H9 (cell line): ENCODE results near the gene BORCS8. TPM values are rescaled to one million over a fixed set of nuclear protein-coding genes. Genes with fewer than 3 reads are reported as not detected.

ENCODE experiments used
- DNase-seq: peaks from one replicate; pipeline ENCODE4 v3.0.0-alpha.2; 2017
- H2AFZ ChIP-seq: one replicate; pipeline ENCODE4 v1.6.1; 2013; ENCODE audit warnings: mild to moderate bottlenecking, low read length, control low read depth, moderate library complexity
- H2AK5ac ChIP-seq: 2 replicates; pipeline ENCODE4 v1.6.1; 2013; ENCODE audit warnings: low read length, control low read depth, mixed read lengths; ENCODE audit not compliant: insufficient read length
- H2BK120ac ChIP-seq: one replicate; pipeline ENCODE4 v1.6.1; 2013; ENCODE audit warnings: low read depth, mild to moderate bottlenecking, low read length, control low read depth, inconsistent platforms; ENCODE audit not compliant: poor library complexity, severe bottlenecking
- H2BK12ac ChIP-seq: 2 replicates; pipeline ENCODE4 v1.6.1; 2013; ENCODE audit warnings: low read length, control low read depth, mixed read lengths, low read depth; ENCODE audit not compliant: insufficient read length
- H2BK15ac ChIP-seq: 2 replicates; pipeline ENCODE4 v1.6.1; 2013; ENCODE audit warnings: low read depth, low read length, control low read depth
- H2BK20ac ChIP-seq: one replicate; pipeline ENCODE4 v1.6.1; 2013; ENCODE audit warnings: low read depth, mild to moderate bottlenecking, low read length, control low read depth, inconsistent platforms; ENCODE audit not compliant: poor library complexity, severe bottlenecking
- H2BK5ac ChIP-seq: 2 replicates; pipeline ENCODE4 v1.6.1; 2013; ENCODE audit warnings: low read length, control low read depth, mixed read lengths; ENCODE audit not compliant: insufficient read length
- H3K14ac ChIP-seq: 2 replicates; pipeline ENCODE4 v1.6.1; 2013; ENCODE audit warnings: low read length, control low read depth; ENCODE audit not compliant: insufficient read depth
- H3K18ac ChIP-seq: 2 replicates; pipeline ENCODE4 v1.6.1; 2013; ENCODE audit warnings: low read depth, mild to moderate bottlenecking, mixed read lengths, low read length, control low read depth; ENCODE audit not compliant: insufficient read length
- H3K23ac ChIP-seq: 2 replicates; pipeline ENCODE4 v1.6.1; 2013; ENCODE audit warnings: low read length, control low read depth, mixed read lengths, low read depth; ENCODE audit not compliant: insufficient read length
- H3K23me2 ChIP-seq: 2 replicates; pipeline ENCODE4 v1.6.1; 2013; ENCODE audit warnings: low read depth, mild to moderate bottlenecking, mixed read lengths, low read length, control low read depth; ENCODE audit not compliant: insufficient read length, poor library complexity, severe bottlenecking
- H3K27ac ChIP-seq: 2 replicates; pipeline ENCODE4 v1.5.1; 2013; ENCODE audit warnings: low read length, control low read depth, mixed read lengths, low read depth; ENCODE audit not compliant: insufficient read length
- H3K27me3 ChIP-seq: 2 replicates; pipeline ENCODE4 v1.6.1; 2013; ENCODE audit warnings: low read length, control low read depth, inconsistent platforms; ENCODE audit not compliant: insufficient read depth
- H3K4ac ChIP-seq: 2 replicates; pipeline ENCODE4 v1.6.1; 2013; ENCODE audit warnings: low read depth, mild to moderate bottlenecking, control low read depth, inconsistent platforms, low read length, moderate library complexity
- H3K4me1 ChIP-seq: 2 replicates; pipeline ENCODE4 v1.6.1; 2013; ENCODE audit warnings: low read length, control low read depth, inconsistent platforms; ENCODE audit not compliant: insufficient read depth
- H3K4me2 ChIP-seq: 2 replicates; pipeline ENCODE4 v1.6.1; 2013; ENCODE audit warnings: low read length, control low read depth, mixed read lengths; ENCODE audit not compliant: insufficient read length, insufficient read depth
- H3K56ac ChIP-seq: 2 replicates; pipeline ENCODE4 v1.6.1; 2013; ENCODE audit warnings: low read depth, mild to moderate bottlenecking, mixed read lengths, low read length, control low read depth; ENCODE audit not compliant: insufficient read length
- H3K79me1 ChIP-seq: 2 replicates; pipeline ENCODE4 v1.6.1; 2013; ENCODE audit warnings: low read depth, mild to moderate bottlenecking, moderate library complexity, low read length, control low read depth, inconsistent platforms; ENCODE audit not compliant: insufficient read depth, poor library complexity, severe bottlenecking
- H3K79me2 ChIP-seq: 2 replicates; pipeline ENCODE4 v1.6.1; 2013; ENCODE audit warnings: low read length, control low read depth, inconsistent platforms; ENCODE audit not compliant: insufficient read depth
- H3K9ac ChIP-seq: 2 replicates; pipeline ENCODE4 v1.6.1; 2013; ENCODE audit warnings: low read length, control low read depth, mixed read lengths; ENCODE audit not compliant: insufficient read length; ENCODE audit errors: extremely low read depth
- H3K9me3 ChIP-seq: one replicate; pipeline ENCODE4 v1.6.1; 2013; ENCODE audit warnings: low read depth, low read length, inconsistent platforms; ENCODE audit not compliant: control insufficient read depth
- H3T11ph ChIP-seq: one replicate; pipeline ENCODE4 v1.6.1; 2013; ENCODE audit warnings: mild to moderate bottlenecking, low read length, control low read depth, inconsistent platforms
- H4K20me1 ChIP-seq: one replicate; pipeline ENCODE4 v1.6.1; 2013; ENCODE audit not compliant: control insufficient read depth, insufficient read length, insufficient read depth
- H4K5ac ChIP-seq: 2 replicates; pipeline ENCODE4 v1.6.1; 2013; ENCODE audit warnings: low read depth, mild to moderate bottlenecking, mixed read lengths, low read length, control low read depth; ENCODE audit not compliant: insufficient read length
- H4K8ac ChIP-seq: replicated peaks from 2 replicates; pipeline ENCODE4 v1.6.1; 2013; ENCODE audit warnings: low read length, control low read depth, mixed read lengths, low read depth; ENCODE audit not compliant: insufficient read length
- H4K91ac ChIP-seq: 2 replicates; pipeline ENCODE4 v1.6.1; 2013; ENCODE audit warnings: low read depth, mild to moderate bottlenecking, moderate library complexity, mixed read lengths, low read length, control low read depth; ENCODE audit not compliant: insufficient read length
- H3K27ac Mint-ChIP-seq, 3 experiments: 2 replicates in 2 of 3; 3 replicates in 1 of 3; pipeline ENCODE4 v1.8.0; 2020 to 2021; ENCODE audit warnings: mixed read lengths in 3 of 3, mild to moderate bottlenecking in 1 of 3, moderate library complexity in 1 of 3
- H3K27me3 Mint-ChIP-seq: 2 replicates; pipeline ENCODE4 v1.8.0; 2021; ENCODE audit warnings: low read depth, mild to moderate bottlenecking, moderate library complexity, mixed read lengths
- H3K36me3 Mint-ChIP-seq, 3 experiments: 2 replicates in 2 of 3; 3 replicates in 1 of 3; pipeline ENCODE4 v1.8.0; 2020 to 2021; ENCODE audit warnings: low read depth in 3 of 3, mixed read lengths in 3 of 3; ENCODE audit not compliant: insufficient read depth in 1 of 3
- H3K4me1 Mint-ChIP-seq, 2 experiments: 2 replicates each; pipeline ENCODE4 v1.8.0; 2020; ENCODE audit warnings: mixed read lengths in 2 of 2
- H3K4me3 Mint-ChIP-seq, 2 experiments: 2 replicates in 1 of 2; 3 replicates in 1 of 2; pipeline ENCODE4 v1.8.0; 2020 to 2021; ENCODE audit warnings: mild to moderate bottlenecking in 2 of 2, mixed read lengths in 2 of 2, moderate library complexity in 1 of 2
- H3K9me3 Mint-ChIP-seq, 2 experiments: 2 replicates in 1 of 2; 3 replicates in 1 of 2; pipeline ENCODE4 v1.8.0; 2020; ENCODE audit warnings: mild to moderate bottlenecking in 2 of 2, mixed read lengths in 2 of 2, moderate library complexity in 1 of 2
- CTCF ChIP-seq: fragments of 200-600 bp; sonication (generic); conservative IDR thresholded peaks from 3 replicates; pipeline ENCODE4 v1.8.0; 2021; ENCODE audit warnings: antibody characterized with exemption, mild to moderate bottlenecking
- WGBS: extraction: QIAGEN DNeasy Blood & Tissue Kit; methylation state at CpG from one replicate; pipeline ENCODE4 v1.1.7; 2013; ENCODE audit warnings: missing lambda C conversion rate, low lambda C conversion rate, mixed read lengths; ENCODE audit not compliant: insufficient read length; ENCODE audit errors: extremely low coverage; 5-methylcytosine and 5-hydroxymethylcytosine counted together
- total RNA-seq: library from RNA; stranded (reverse); gene quantifications from 2 replicates; pipeline ENCODE4 v1.2.1, GENCODE V29; 2021

Gene BORCS8
- total RNA-seq, 1 experiment from 2014 or later = 20.4 TPM

GRCh38 chr19:19147344-19147743, 44.6 kb downstream of the BORCS8 start:
- H3K4ac ChIP-seq = no peak overlapping the region
- H2BK12ac ChIP-seq = no peak overlapping the region
- no peak overlapping the region for H2AFZ ChIP-seq
- H3K4me2 ChIP-seq = no peak overlapping the region
- H2AK5ac ChIP-seq = no peak overlapping the region
- no peak overlapping the region for H3T11ph ChIP-seq
- Mint-ChIP-seq H3K4me1 (no peaks in the 10 kb centered on the region; a peak in 1 of 4 replicates), H3K9me3 (no peaks in the 10 kb centered on the region; a peak in 1 of 5 replicates), H3K27ac (no peak overlapping the region), H3K36me3 (no peaks in the 10 kb centered on the region), H3K27me3 (peaks cover 17% of the 10 kb centered on the region), H3K4me3 (no peak overlapping the region)
- no peak overlapping the region for H3K9ac ChIP-seq
- H3K27ac ChIP-seq = no peak overlapping the region
- H3K18ac ChIP-seq = no peak overlapping the region
- no peaks in the 10 kb centered on the region for H3K4me1 ChIP-seq
- H3K56ac ChIP-seq = no peak overlapping the region
- no peak for DNase-seq
- H4K91ac ChIP-seq = no peak overlapping the region
- H3K27me3 ChIP-seq = no peaks in the 10 kb centered on the region
- no peaks in the 10 kb centered on the region for H3K9me3 ChIP-seq
- no peaks in the 10 kb centered on the region for H3K23me2 ChIP-seq
- WGBS = no CpG with 5 or more reads among the region's 5 CpGs
- TF ChIP-seq CTCF = no peak
- H2BK15ac ChIP-seq = no peak overlapping the region
- no peak overlapping the region for H2BK120ac ChIP-seq
- no peak overlapping the region for H2BK20ac ChIP-seq
- H3K79me2 ChIP-seq = no peaks in the 10 kb centered on the region
- H4K8ac ChIP-seq = no peak overlapping the region
- H3K14ac ChIP-seq = no peak overlapping the region
- H2BK5ac ChIP-seq = no peak overlapping the region
- no peaks in the 10 kb centered on the region for H4K20me1 ChIP-seq
- no peak overlapping the region for H3K23ac ChIP-seq
- no peaks in the 10 kb centered on the region for H3K79me1 ChIP-seq
- no peak overlapping the region for H4K5ac ChIP-seq
